Cardiac septum (tissue), 1 donor: Measurements from ENCODE around the gene POLD1. TPM values are rescaled to one million over a fixed set of nuclear protein-coding genes. Genes with fewer than 3 reads are reported as not detected.

ENCODE experiments used
- DNase-seq: peaks from one replicate; pipeline ENCODE4 v3.0.0-alpha.2; 2020; ENCODE audit warnings: low spot score
- intact Hi-C: fragments of 100-400 bp; cut with DNase I; formaldehyde crosslinking; loops from one replicate; pipeline ENCODE4 v1.14.0; 2022
- total RNA-seq: library from RNA; stranded (reverse); fragmentation: NEBNext Ultra II Directional; extraction: Animal tissue kit (Norgen Biotek cat#: 25700); gene quantifications from one replicate; pipeline ENCODE4 v1.2.1, GENCODE V29; 2021
- donor health status: DM: no; HTN: no; CAD: no.

The POLD1 gene
- total RNA-seq, 1 donor from 2014 or later, result 8.0 TPM

DNA sequence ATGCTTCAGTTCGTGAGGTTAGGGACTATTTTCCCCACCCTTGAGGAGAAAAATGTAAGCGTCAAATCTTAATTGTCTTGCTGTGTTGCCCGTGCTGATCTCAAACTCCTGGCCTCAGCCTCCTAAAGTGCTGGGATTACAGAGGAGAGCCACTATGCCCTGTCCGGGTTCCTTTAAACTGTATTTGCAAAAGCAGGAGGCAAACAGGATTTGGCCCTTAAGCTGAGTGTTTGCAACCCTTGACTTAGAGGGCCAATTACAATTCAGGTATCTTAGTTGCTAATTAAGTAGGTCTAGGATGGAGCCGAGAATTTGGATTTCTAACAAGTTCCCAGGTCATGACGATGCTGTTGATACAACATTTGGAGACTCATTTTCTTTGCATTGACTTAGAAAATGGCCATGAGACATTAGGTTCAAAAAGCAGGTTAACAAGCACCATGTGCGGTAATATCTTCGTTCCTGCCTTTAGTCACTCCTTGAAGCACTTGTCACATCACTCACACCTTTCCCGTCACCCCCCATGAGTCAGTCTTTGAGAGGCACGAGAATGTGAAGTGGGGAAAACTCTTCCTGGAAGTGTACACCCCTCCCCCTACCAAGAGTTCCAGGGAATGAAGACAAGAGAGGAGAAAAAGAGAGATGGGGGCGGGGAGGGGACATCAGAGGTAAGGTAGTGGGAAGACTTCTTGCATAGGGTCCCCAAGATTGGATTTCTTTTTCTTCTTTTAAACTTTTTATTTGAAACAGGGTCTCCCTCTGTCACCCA lies 21.3 kb upstream of the POLD1 start:
- no peak for DNase-seq
- intact Hi-C loops, result loop anchor here (10.0 kb wide), 1 partner anchor 192 kb away; no protein-coding TSS in a partner anchor

DNA sequence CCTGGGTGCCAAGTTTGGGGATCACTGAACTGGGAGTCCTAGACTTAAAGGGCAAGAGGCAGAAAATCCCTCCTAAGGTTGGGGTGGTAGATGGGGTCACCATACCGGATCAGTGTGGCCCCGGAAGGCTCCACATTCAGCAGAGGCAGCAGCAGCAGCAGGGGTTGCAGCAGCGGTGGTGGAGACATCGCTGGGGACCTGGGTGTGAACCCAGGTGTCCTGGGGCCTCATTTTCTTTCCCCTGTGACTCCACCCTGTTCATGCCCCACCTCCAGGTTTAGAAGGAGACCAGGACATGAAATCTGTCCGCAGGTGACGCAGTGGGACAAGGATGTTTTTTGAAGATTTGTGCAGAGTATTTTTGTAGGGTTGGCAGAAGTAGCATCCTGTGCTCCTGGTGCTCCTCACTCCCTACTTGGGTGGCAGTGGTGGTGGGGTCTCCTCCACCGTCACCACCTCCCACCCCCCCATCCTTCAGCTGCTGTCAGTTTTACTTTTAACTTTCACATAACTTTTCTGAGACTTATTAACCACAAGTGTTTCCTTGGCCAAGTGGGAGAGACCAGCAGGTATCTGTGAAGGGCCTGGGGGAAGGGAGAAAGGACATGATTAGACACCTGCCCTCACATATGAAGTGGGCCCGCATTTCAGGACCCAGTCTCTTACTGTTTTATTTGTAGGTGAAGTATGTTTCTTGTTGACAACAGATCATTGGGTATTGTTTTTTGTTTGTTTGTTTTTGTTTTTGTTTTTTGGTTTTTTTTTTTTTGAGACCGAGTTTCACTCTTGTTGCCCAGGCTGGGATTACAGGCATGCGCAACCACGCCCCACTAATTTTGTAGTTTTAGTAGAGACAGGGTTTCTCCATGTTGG lies 18.5 kb upstream of the POLD1 start, which contains the start of gene NAPSA:
TSS of gene NAPSA (minus strand) at position 206 of the 873 bp plus-strand sequence. CDS start at position 188, 18 bp downstream.
- intact Hi-C loops, result loop anchor here (5.0 to 10.0 kb wide), 3 partner anchors 189 to 557 kb away; no protein-coding TSS in a partner anchor

DNA sequence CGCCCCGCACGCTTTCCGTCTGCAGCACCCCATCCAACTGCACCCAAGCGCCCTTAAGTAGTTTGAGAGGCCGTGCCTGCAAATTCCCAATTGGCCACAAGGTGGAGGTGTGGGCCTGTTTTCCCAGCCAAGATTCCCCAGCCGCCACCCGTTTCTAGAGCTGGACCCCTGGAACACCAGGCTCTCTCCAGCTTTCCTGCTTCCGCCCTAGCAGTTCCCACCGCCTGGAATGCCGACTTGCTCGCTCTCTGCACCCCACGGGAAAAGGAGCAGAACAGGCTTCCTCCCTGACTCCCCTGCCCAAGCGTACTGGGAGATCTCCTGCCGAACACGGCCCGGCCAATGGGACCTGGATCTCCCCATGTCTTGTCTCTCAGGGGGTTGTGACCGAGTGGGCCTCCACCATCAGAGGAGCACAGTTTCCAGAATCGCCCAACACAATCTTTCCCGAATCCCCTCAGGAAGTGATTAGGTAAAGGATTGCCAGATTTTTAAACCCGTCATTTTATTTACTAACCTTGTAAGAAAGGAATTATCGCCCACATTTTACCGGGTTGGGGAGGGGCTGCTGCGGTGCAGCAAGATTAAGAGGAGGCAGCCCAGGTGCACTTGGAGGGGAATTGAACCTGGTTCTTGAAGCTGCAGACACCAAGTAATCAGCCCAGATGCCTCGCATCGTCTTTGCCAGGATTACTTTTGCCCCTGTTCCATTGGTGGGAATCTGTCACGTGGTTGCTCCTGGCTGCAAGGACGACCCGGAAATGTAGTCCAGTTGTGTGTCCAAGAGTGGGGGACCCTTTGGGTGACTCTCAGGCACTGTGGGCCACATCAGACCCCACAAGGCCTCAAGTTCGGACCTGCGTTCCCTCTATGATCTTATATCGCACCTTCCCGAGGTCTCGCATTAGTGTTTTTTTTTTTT lies 15.2 kb upstream of the POLD1 start:
- DNase-seq, result peak; percentile 92
- intact Hi-C loops, result loop anchor here (2.0 to 10.0 kb wide), 5 partner anchors 46 to 553 kb away; no protein-coding TSS in a partner anchor

More for the DNA sequence above, 18.5 kb upstream of the POLD1 start, which contains the start of gene NAPSA:
- no peak for DNase-seq

DNA sequence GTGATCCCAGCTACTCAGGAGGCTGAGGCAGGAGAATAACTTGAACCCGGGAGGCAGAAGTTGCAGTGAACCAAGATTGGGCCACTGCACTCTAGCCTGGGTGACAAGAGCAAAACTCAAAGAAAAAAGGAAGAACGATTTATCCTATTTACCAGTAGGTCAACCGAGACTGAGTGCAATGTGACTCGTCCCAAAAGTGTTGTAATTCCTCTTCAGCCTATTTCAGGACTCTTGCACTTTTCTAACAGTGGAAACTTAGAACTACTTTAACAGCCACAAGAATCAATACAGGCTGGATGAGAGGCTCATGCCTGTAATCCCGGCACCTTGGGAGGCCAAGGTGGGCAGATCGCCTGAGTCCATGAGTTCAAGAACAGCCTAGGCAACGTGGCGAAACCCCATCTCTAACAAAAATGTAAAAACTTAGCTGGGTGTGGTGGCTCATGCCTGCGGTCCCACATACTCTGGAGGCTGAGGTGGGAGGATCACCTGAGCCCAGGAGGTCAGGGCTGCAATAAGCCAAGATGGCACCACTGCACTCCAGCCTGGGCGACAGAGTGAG lies 12.2 kb upstream of the POLD1 start:
- intact Hi-C loops, result no loop called here

DNA sequence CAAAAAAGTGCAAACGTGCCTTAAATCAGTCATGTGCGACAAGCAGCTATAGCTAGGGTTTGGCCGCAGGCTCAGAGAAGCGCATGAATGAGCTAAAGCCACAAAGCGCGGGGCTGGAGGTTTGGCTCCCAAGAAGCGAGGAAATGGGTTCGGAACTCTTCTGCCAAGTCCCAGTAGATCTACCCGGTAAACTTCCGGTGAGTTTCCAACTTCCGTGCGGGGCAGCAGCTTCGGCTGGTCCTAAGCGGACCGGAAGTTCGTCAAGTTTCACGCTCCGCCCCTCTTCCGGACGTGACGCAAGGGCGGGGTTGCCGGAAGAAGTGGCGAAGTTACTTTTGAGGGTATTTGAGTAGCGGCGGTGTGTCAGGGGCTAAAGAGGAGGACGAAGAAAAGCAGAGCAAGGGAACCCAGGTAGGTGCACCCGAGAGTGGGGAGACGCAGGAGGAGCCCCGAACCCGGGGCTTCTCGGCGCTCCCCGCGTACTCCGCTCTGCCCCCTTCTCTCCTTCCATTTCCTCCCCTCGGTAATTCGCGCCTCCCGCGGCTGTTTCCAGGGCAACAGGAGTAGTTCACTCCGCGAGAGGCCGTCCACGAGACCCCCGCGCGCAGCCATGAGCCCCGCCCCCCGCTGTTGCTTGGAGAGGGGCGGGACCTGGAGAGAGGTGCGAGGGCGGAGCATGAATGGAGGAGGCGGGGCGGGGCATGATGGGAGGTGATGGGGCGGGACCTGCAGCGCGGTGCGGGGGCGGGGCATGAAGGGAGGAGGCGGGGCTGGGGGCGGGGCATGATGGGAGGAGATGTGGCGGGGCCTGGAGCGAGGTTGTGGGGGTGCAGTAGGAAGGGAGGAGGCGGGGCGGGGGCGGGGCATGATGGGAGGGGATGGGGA lies 7.7 kb upstream of the POLD1 start, which contains the start of gene NR1H2:
TSS of gene NR1H2 (plus strand) at position 292 of the 885 bp plus-strand sequence. CDS start 1,149 bp downstream, outside the sequence.
- peak; percentile 98 for DNase-seq
- intact Hi-C loops, result loop anchor here (5.0 kb wide), 1 partner anchor 101 kb away; the partner anchor contains the start of genes EMC10 and GARIN5A

More for the DNA sequence above, 12.2 kb upstream of the POLD1 start:
- DNase-seq, result no peak

DNA sequence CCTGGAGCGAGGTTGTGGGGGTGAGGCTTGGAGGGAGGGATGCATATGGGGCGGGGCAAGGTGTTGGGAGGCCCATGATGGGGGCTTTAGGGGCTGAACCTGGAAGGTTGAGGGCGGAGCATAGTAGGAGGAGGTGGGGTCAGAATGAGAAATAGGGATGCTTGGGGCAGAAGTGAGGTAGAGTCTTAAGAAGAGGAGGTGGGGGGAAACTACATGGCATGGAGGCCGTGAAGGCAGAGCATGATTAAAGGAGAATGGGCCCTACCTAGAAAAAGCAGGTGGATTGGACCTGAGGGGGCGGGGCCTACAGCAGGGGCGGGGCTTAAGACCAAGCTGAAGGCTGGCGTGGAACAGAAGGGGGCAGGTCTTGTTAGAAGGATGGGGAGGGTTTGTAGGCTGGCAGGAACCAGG lies 7.1 kb upstream of the POLD1 start:
- intact Hi-C loops, result loop anchor here (5.0 kb wide), 1 partner anchor 100 kb away; the partner anchor contains the start of genes EMC10 and GARIN5A
- DNase-seq, result no peak

DNA sequence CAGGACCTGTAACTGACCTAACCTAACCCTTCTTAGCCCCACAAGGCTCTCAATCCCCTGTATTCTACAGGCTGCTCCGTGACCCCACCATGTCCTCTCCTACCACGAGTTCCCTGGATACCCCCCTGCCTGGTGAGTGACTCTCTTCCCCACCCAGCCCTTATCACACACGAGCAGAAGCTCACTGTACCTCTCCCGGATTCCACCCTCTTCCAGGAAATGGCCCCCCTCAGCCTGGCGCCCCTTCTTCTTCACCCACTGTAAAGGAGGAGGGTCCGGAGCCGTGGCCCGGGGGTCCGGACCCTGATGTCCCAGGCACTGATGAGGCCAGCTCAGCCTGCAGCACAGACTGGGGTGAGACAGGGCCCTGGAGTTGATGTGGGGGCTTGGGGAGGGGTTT lies 6.6 kb upstream of the POLD1 start:
- intact Hi-C loops, result loop anchor here (5.0 kb wide), 1 partner anchor 100 kb away; the partner anchor contains the start of genes EMC10 and GARIN5A
- no peak for DNase-seq

DNA sequence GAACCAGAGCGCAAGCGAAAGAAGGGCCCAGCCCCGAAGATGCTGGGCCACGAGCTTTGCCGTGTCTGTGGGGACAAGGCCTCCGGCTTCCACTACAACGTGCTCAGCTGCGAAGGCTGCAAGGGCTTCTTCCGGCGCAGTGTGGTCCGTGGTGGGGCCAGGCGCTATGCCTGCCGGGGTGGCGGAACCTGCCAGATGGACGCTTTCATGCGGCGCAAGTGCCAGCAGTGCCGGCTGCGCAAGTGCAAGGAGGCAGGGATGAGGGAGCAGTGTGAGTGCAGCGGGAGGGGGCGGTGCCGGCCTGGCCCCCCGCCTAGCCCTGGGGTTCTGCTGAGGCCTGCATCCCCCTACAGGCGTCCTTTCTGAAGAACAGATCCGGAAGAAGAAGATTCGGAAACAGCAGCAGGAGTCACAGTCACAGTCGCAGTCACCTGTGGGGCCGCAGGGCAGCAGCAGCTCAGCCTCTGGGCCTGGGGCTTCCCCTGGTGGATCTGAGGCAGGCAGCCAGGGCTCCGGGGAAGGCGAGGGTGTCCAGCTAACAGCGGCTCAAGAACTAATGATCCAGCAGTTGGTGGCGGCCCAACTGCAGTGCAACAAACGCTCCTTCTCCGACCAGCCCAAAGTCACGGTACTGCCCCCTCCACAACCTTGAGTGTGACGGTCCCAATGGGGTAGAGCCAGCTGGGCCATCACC lies 5.8 kb upstream of the POLD1 start:
- intact Hi-C loops, result loop anchor here (5.0 kb wide), 1 partner anchor 99 kb away; the partner anchor contains the start of genes EMC10 and GARIN5A
- DNase-seq, result no peak

DNA sequence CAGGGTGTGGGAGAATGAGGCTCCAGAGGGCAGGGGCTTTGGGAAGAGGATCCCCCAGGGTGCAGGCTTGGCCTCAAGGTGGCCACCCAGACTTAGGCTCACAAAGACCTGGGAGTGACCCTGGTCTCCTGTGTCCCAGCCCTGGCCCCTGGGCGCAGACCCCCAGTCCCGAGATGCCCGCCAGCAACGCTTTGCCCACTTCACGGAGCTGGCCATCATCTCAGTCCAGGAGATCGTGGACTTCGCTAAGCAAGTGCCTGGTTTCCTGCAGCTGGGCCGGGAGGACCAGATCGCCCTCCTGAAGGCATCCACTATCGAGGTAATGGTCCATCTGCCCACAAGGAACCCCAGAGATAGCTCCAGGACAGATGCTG lies 5.3 kb upstream of the POLD1 start:
- no peak for DNase-seq
- intact Hi-C loops, result loop anchor here (5.0 kb wide), 1 partner anchor 98 kb away; the partner anchor contains the start of genes EMC10 and GARIN5A

DNA sequence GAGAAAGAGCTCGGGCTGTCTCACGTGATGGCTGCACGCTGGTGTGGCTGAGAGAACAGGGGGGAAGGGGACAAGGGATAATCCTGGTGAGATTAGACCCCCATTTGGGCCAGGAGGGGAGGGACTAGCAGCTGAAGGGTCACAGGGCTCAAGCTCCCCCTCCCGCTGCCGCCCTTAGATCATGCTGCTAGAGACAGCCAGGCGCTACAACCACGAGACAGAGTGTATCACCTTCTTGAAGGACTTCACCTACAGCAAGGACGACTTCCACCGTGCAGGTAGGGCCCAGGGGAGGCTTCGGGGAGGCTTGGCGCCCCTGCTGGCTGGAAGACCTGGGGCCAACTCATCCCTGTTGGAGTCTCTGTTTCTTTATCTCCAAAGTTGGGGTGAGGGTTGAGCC lies 4.5 kb upstream of the POLD1 start:
- intact Hi-C loops, result loop anchor here (5.0 kb wide), 1 partner anchor 98 kb away; the partner anchor contains the start of genes EMC10 and GARIN5A
- no peak for DNase-seq

DNA sequence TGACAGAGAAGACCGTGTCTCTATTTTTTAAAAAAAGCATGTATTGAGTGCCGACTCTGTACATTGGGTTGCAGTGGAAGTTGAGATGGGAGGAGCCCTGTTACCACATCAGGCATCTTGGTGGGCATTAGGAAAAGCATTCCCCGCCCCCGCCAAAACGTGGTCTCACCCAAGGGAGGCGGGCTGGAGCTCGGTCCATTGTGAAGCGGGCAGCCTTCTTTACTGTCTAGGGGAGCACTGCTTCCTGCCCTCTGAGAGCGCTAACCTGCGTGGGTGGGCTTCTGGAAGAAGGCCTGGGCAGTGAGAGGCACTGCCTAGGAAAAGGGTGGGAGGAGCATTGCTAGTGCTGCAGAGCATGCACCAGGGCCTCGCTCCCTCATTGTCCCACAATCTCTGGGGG lies 4.0 kb upstream of the POLD1 start:
- DNase-seq, result no peak
- intact Hi-C loops, result no loop called here

DNA sequence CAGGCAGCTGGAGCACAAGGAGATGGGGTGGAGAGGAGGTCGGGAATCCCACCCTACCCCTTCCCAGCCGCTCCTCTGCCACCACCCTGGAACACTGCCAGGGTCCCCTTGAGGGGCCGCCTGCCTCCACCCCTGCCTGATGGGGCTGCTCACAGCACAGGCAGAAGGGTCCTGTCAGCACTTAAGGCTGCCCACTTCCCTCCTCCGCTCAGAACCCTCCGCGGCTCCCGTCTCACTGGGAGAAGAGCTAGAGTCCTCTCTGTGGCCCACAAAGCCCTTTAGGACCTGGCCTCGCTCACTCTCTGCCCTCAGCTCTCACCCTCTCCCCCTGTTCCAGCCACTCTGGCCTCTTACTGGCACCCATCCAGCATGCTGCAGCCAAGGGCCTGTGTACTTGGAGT lies 3.4 kb upstream of the POLD1 start:
- DNase-seq, result no peak
- intact Hi-C loops, result no loop called here

DNA sequence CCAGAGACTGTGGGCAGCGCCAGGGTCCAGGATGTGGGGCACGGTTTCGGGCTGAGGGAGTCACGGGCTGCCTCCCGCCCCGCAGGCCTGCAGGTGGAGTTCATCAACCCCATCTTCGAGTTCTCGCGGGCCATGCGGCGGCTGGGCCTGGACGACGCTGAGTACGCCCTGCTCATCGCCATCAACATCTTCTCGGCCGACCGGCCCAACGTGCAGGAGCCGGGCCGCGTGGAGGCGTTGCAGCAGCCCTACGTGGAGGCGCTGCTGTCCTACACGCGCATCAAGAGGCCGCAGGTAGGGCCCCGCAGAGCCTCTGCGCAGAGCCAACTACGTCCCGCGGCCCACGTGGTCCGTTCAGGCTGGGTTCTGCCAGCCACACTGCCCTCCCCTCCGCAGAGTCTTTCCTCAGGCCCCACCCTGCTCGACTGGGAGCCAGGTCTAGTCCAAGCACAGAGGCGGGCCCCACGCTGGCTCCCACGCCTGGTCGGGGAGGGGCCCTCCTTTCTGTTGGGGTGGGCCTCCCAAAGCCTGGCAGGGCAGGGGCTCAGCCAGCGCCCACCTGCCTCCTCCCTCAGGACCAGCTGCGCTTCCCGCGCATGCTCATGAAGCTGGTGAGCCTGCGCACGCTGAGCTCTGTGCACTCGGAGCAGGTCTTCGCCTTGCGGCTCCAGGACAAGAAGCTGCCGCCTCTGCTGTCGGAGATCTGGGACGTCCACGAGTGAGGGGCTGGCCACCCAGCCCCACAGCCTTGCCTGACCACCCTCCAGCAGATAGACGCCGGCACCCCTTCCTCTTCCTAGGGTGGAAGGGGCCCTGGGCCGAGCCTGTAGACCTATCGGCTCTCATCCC lies 2.0 kb upstream of the POLD1 start:
- intact Hi-C loops, result no loop called here
- no peak for DNase-seq

DNA sequence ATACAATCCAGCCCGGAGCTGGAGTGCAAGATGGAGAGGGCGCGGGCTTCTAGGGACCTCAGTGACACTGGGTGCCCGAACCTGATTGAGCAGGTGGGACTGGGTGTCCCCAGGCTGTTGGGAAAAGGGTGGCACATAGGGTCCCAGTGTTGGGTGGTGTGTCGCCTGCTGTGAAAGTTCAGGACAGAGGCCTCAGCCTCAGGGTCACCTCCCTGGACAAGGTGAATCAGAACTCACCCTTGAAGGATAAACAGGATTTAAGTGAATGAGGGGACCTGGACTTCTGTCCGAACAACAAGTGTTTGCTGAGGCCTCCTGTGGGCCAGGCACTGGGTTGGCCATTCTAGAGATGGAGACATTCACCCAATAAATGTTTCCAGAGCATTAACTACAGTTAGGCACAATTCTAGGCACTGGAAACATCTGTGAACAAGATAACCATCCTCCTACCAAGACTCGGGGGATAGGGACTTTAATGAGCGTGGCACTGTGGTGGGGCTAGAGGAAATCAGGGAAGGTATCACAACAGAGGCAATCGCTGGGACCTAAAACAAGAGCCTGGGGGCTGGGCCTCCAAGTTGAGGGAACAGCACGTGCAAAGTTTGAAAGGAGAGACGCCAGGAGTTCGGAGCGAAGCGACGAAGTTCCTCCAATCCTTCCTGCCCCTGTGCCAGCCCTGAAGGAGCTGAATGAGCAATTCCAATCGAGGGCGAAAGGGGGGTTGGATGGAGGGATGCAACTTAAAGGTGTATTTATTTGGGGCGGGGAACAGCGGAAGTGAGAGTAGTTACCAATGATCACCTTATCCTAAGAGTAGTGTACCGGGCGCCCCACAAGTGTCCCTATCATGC lies 921 bp upstream of the POLD1 start:
- intact Hi-C loops, result no loop called here
- DNase-seq, result no peak
